HepG2 (cell line): ENCODE data around the gene HPD. TPM values are rescaled to one million over a fixed set of nuclear protein-coding genes. Genes with fewer than 3 reads are reported as not detected.

ENCODE experiments used
- EEA1 ChIP-seq: sonication (generic); formaldehyde crosslinking; IDR thresholded peaks from 2 replicates; pipeline ENCODE4 v1.5.1; 2020; ENCODE audit warnings: mild to moderate bottlenecking, missing genetic modification reagents, borderline replicate concordance
- FOXK2 ChIP-seq: fragments of 450-650 bp; IDR thresholded peaks from 2 replicates; pipeline ENCODE4 v1.6.1; 2016
- HNF4A ChIP-seq: sonication (generic); formaldehyde crosslinking; IDR thresholded peaks from 2 replicates; pipeline ENCODE4 v1.4.0; 2020; ENCODE audit warnings: missing genetic modification reagents
- HNRNPK ChIP-seq: fragments of 200-400 bp; formaldehyde crosslinking; IDR thresholded peaks from 2 replicates; pipeline ENCODE4 v1.6.1; 2018; ENCODE audit warnings: low read length, low read depth, moderate library complexity, mild to moderate bottlenecking; ENCODE audit not compliant: poor library complexity, severe bottlenecking
- MTF1 ChIP-seq: sonication (generic); formaldehyde crosslinking; IDR thresholded peaks from 2 replicates; pipeline ENCODE4 v1.5.0; 2020; ENCODE audit warnings: missing genetic modification reagents
- NFKB2 ChIP-seq: sonication (generic); formaldehyde crosslinking; IDR thresholded peaks from 2 replicates; pipeline ENCODE4 v1.4.0; 2020; ENCODE audit warnings: missing genetic modification reagents, borderline replicate concordance
- NFYB ChIP-seq: sonication (generic); formaldehyde crosslinking; IDR thresholded peaks from 2 replicates; pipeline ENCODE4 v1.4.0; 2020; ENCODE audit warnings: missing genetic modification reagents
- POLR2G ChIP-seq: fragments of 200-400 bp; formaldehyde crosslinking; IDR thresholded peaks from 2 replicates; pipeline ENCODE4 v1.6.1; 2018; ENCODE audit warnings: mild to moderate bottlenecking, low read depth, low read length, moderate library complexity
- SAFB2 ChIP-seq: sonication (generic); formaldehyde crosslinking; IDR thresholded peaks from 2 replicates; pipeline ENCODE4 v1.5.1; 2020; ENCODE audit warnings: missing genetic modification reagents, low read depth, mild to moderate bottlenecking, borderline replicate concordance
- SOX5 ChIP-seq: IDR thresholded peaks from 2 replicates; pipeline ENCODE4 v1.6.1; 2016; ENCODE audit warnings: borderline replicate concordance
- SP1 ChIP-seq, 2 experiments: fragments of 450-650 bp in 1 of 2; sonication (generic) in 1 of 2; formaldehyde crosslinking in 1 of 2; IDR thresholded peaks; 2 replicates each; pipeline versions ENCODE4 v1.4.0 to v1.6.1; 2016 to 2020; ENCODE audit warnings: missing genetic modification reagents in 1 of 2
- SPEN ChIP-seq: sonication (generic); formaldehyde crosslinking; IDR thresholded peaks from 2 replicates; pipeline ENCODE4 v1.5.1; 2020; ENCODE audit warnings: low read depth, mild to moderate bottlenecking, missing genetic modification reagents
- ZFAT ChIP-seq: sonication (generic); formaldehyde crosslinking; conservative IDR thresholded peaks from 2 replicates; pipeline ENCODE4 v1.8.1; 2023; ENCODE audit warnings: missing genetic modification reagents, inconsistent platforms
- ZNF10 ChIP-seq: sonication (generic); formaldehyde crosslinking; IDR thresholded peaks from 2 replicates; pipeline ENCODE4 v1.4.0; 2020; ENCODE audit warnings: mild to moderate bottlenecking, low read depth, missing genetic modification reagents, borderline replicate concordance
- ZNF205 ChIP-seq: IDR thresholded peaks from 2 replicates; pipeline ENCODE4 v1.6.1; 2018; ENCODE audit warnings: missing biosample characterization, missing genetic modification reagents
- ZNF350 ChIP-seq: sonication (generic); formaldehyde crosslinking; IDR thresholded peaks from 2 replicates; pipeline ENCODE4 v1.4.0; 2020; ENCODE audit warnings: mild to moderate bottlenecking, low read depth, missing genetic modification reagents, borderline replicate concordance
- ZNF577 ChIP-seq: sonication (generic); formaldehyde crosslinking; IDR thresholded peaks from 2 replicates; pipeline ENCODE4 v1.4.0; 2020; ENCODE audit warnings: mild to moderate bottlenecking, low read depth, missing genetic modification reagents, borderline replicate concordance
- ZNF749 ChIP-seq: sonication (generic); formaldehyde crosslinking; IDR thresholded peaks from 2 replicates; pipeline ENCODE4 v1.8.0; 2022; ENCODE audit warnings: mild to moderate bottlenecking, missing genetic modification reagents, moderate library complexity, borderline replicate concordance
- ZNF878 ChIP-seq: sonication (generic); formaldehyde crosslinking; IDR thresholded peaks from 2 replicates; pipeline ENCODE4 v1.8.1; 2023; ENCODE audit warnings: mild to moderate bottlenecking, missing genetic modification reagents, moderate library complexity
- polyA plus RNA-seq, 8 experiments: library from polyadenylated mRNA; depleted of rRNA in 3 of 8; stranded (reverse) in 7 of 8; unstranded in 1 of 8; fragments of >200 nt; fragmentation: Illumina TruSeq in 4 of 8; extraction: Trizol in 4 of 8; gene quantifications; 2 replicates each; pipeline versions ENCODE4 v1.2.1 to v1.2.3, GENCODE V29; 2011 to 2016; ENCODE audit warnings: low read depth in 4 of 8, missing spikeins in 1 of 8, mixed read lengths in 1 of 8; ENCODE audit not compliant: insufficient read depth in 1 of 8
- total RNA-seq, 5 experiments: library from RNA; depleted of rRNA; stranded (reverse); fragments of >200 nt; fragmentation: Illumina TruSeq; extraction: Trizol; gene quantifications; 2 replicates each; pipeline ENCODE4 v1.2.3, GENCODE V29; 2016; ENCODE audit warnings: low read depth in 1 of 5
- TF ChIP-seq, protein P1 (sequence below): sonication (generic); formaldehyde crosslinking; IDR thresholded peaks from 2 replicates; pipeline ENCODE4 v1.4.0; 2020; ENCODE audit warnings: missing genetic modification reagents
- TF ChIP-seq, protein P2 (sequence below): sonication (generic); formaldehyde crosslinking; conservative IDR thresholded peaks from 2 replicates; pipeline ENCODE4 v1.4.0; 2020; ENCODE audit warnings: missing genetic modification reagents

The HPD gene
- total and polyA plus RNA-seq, 2 of the 13 experiments (the other 11 are each of a cell fraction or from before 2014, with no cell fraction given) = 120 to 195 TPM

DNA sequence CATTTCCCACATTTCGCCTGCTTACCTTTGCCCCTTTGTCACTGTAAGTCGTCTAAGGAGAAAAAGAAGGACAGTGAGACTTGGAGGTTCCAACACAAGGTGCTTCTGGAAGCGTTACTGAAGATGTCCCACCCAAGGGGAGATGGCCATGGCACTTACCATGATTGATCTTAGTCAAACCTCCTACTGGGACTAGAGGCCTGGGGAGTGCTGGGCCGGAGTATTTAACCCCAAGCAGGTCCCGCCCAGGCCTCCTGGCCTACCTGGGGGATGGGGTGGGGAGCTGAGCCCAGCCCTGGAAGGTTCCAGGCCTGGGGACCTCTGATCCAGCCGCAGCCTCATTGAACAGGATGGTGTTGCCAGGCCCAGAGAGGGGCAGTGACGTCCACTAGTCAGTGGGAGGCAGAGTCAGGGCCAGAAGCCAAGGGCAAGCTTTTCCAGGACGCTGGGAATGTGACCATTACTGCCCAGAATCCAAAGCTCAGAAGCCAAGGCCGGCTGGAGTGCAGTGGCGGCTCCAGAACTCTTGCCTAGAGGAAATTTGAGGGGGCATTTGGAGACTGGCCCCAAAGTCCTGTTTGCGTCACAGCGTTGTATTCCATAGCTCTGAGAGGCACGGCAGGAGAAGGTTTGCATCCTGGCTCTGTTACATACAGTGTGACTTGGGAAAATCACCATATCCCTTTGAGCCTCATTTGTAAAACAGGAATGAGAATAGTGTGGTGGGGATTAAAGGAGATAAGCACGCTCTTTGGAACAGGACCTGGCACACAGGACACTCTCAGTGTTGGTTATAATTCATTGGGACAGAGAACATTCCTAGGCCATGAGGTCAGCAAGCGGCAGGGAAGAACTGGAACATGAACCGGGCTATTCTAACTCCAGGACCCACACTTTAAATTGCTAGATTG lies at the start of gene HPD (continued):
- TF ChIP-seq, protein P1, sequence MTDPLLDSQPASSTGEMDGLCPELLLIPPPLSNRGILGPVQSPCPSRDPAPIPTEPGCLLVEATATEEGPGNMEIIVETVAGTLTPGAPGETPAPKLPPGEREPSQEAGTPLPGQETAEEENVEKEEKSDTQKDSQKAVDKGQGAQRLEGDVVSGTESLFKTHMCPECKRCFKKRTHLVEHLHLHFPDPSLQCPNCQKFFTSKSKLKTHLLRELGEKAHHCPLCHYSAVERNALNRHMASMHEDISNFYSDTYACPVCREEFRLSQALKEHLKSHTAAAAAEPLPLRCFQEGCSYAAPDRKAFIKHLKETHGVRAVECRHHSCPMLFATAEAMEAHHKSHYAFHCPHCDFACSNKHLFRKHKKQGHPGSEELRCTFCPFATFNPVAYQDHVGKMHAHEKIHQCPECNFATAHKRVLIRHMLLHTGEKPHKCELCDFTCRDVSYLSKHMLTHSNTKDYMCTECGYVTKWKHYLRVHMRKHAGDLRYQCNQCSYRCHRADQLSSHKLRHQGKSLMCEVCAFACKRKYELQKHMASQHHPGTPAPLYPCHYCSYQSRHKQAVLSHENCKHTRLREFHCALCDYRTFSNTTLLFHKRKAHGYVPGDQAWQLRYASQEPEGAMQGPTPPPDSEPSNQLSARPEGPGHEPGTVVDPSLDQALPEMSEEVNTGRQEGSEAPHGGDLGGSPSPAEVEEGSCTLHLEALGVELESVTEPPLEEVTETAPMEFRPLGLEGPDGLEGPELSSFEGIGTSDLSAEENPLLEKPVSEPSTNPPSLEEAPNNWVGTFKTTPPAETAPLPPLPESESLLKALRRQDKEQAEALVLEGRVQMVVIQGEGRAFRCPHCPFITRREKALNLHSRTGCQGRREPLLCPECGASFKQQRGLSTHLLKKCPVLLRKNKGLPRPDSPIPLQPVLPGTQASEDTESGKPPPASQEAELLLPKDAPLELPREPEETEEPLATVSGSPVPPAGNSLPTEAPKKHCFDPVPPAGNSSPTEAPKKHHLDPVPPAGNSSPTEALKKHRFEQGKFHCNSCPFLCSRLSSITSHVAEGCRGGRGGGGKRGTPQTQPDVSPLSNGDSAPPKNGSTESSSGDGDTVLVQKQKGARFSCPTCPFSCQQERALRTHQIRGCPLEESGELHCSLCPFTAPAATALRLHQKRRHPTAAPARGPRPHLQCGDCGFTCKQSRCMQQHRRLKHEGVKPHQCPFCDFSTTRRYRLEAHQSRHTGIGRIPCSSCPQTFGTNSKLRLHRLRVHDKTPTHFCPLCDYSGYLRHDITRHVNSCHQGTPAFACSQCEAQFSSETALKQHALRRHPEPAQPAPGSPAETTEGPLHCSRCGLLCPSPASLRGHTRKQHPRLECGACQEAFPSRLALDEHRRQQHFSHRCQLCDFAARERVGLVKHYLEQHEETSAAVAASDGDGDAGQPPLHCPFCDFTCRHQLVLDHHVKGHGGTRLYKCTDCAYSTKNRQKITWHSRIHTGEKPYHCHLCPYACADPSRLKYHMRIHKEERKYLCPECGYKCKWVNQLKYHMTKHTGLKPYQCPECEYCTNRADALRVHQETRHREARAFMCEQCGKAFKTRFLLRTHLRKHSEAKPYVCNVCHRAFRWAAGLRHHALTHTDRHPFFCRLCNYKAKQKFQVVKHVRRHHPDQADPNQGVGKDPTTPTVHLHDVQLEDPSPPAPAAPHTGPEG = 0 out of 2 replicates have a peak, but pooled peaks have one; percentile 22
- TF ChIP-seq SAFB2 (no peak), HNRNPK (no peak), MTF1 (CRISPR knock-in tag) (no peak), ZNF205 (CRISPR knock-in tag) (no peak), SP1 (IDR thresholded peaks at IDR 0.05) (no peak), SP1 (CRISPR knock-in tag; IDR thresholded peaks at IDR 0.05) (peak; percentile 27; the same call in 1 of the 2 replicates), POLR2G (peak; percentile 72), FOXK2 (no peak), EEA1 (CRISPR knock-in tag) (no peak), SOX5 (CRISPR knock-in tag) (no peak; the same call in none of the 2 replicates), ZNF749 (CRISPR knock-in tag) (no peak), NFYB (CRISPR knock-in tag) (no peak; the same call in 1 of the 2 replicates), SPEN (CRISPR knock-in tag) (peak; percentile 75), ZFAT (CRISPR knock-in tag) (no peak), ZNF350 (CRISPR knock-in tag) (peak; percentile 19; the same call in 1 of the 2 replicates), NFKB2 (CRISPR knock-in tag) (peak; percentile 82; the same call in 1 of the 2 replicates), ZNF878 (no peak), HNF4A (peak; percentile 92), ZNF10 (CRISPR knock-in tag) (no peak), ZNF577 (CRISPR knock-in tag) (no peak)
- TF ChIP-seq, protein P2, sequence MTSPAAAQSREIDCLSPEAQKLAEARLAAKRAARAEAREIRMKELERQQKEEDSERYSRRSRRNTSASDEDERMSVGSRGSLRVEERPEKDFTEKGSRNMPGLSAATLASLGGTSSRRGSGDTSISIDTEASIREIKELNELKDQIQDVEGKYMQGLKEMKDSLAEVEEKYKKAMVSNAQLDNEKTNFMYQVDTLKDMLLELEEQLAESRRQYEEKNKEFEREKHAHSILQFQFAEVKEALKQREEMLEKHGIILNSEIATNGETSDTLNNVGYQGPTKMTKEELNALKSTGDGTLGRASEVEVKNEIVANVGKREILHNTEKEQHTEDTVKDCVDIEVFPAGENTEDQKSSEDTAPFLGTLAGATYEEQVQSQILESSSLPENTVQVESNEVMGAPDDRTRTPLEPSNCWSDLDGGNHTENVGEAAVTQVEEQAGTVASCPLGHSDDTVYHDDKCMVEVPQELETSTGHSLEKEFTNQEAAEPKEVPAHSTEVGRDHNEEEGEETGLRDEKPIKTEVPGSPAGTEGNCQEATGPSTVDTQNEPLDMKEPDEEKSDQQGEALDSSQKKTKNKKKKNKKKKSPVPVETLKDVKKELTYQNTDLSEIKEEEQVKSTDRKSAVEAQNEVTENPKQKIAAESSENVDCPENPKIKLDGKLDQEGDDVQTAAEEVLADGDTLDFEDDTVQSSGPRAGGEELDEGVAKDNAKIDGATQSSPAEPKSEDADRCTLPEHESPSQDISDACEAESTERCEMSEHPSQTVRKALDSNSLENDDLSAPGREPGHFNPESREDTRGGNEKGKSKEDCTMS = no peak
